GM06990 (cell line): ENCODE measurements around the gene PRX.

Experiments used
- DNase-seq: peaks from one replicate; pipeline ENCODE4 v3.0.0-alpha.2; 2011; ENCODE audit not compliant: insufficient read length; ENCODE audit errors: extremely low read depth
- H3K27me3 ChIP-seq: replicated peaks from 2 replicates; pipeline ENCODE4 v1.6.0; 2011; ENCODE audit warnings: low read length; ENCODE audit not compliant: control insufficient read depth, insufficient read depth
- H3K36me3 ChIP-seq: 2 replicates; pipeline ENCODE4 v1.5.1; 2011; ENCODE audit warnings: low read length; ENCODE audit not compliant: control insufficient read depth, insufficient read depth
- H3K4me3 ChIP-seq: replicated peaks from 2 replicates; pipeline ENCODE4 v1.5.1; 2011; ENCODE audit warnings: low read depth, mild to moderate bottlenecking, control low read depth, low read length
- TF ChIP-seq, protein P1 (sequence below): IDR thresholded peaks from 2 replicates; pipeline ENCODE4 v1.5.1; 2011; ENCODE audit warnings: low read length, control low read depth, mild to moderate bottlenecking, inconsistent platforms; ENCODE audit not compliant: insufficient read depth, poor library complexity, severe bottlenecking

The PRX gene

DNA sequence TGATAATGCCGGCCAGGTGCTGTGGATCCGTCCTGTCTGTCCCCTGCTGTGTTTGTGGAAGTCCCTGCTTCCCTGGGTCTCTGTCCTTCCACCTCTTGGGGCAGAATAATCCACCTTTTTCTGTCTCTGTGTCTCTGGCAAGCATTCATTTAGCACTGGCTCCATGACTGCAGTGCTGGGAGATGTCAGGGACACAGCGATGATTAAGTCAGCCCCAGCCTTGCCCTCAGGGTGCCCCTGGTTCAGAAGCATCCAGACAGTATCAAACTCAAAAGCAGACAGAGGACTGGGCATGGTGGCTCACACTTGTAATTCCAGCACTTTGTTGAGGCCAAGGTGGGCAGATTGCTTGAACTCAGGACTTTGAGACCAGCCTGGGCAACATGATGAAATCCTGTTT lies 24.7 kb downstream of the PRX start:
- Histone ChIP-seq H3K36me3 (no peaks in the 10 kb centered on the region), H3K4me3 (no peak overlapping the region), H3K27me3 (no peaks in the 10 kb centered on the region)
- DNase-seq, result no peak
- TF ChIP-seq, protein P1, sequence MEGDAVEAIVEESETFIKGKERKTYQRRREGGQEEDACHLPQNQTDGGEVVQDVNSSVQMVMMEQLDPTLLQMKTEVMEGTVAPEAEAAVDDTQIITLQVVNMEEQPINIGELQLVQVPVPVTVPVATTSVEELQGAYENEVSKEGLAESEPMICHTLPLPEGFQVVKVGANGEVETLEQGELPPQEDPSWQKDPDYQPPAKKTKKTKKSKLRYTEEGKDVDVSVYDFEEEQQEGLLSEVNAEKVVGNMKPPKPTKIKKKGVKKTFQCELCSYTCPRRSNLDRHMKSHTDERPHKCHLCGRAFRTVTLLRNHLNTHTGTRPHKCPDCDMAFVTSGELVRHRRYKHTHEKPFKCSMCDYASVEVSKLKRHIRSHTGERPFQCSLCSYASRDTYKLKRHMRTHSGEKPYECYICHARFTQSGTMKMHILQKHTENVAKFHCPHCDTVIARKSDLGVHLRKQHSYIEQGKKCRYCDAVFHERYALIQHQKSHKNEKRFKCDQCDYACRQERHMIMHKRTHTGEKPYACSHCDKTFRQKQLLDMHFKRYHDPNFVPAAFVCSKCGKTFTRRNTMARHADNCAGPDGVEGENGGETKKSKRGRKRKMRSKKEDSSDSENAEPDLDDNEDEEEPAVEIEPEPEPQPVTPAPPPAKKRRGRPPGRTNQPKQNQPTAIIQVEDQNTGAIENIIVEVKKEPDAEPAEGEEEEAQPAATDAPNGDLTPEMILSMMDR, result no peak

DNA sequence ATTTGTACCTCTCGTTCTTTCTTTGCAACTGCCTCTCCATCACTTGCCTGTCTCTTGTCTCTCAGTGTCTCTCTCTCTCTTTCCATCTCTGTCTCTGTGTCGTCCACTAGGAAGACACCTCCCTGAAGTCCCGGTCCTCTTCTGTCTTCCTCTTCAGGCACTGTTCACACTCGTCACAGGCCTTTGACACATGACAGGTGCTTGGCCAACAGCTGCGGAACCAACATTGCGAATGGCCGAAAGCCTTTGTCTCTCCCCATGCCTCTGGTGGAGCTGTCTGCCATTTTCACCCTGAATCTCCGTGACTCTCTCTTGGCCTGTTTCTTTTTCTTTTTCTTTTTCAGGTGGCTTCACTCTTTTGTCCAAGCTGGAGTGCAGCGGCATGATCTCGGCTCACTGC lies 26.0 kb downstream of the PRX start:
- H3K27me3 ChIP-seq, result no peaks in the 10 kb centered on the region
- TF ChIP-seq, protein P1, result no peak
- DNase-seq, result no peak
- no peaks in the 10 kb centered on the region for H3K36me3 ChIP-seq
- H3K4me3 ChIP-seq, result no peak overlapping the region

DNA sequence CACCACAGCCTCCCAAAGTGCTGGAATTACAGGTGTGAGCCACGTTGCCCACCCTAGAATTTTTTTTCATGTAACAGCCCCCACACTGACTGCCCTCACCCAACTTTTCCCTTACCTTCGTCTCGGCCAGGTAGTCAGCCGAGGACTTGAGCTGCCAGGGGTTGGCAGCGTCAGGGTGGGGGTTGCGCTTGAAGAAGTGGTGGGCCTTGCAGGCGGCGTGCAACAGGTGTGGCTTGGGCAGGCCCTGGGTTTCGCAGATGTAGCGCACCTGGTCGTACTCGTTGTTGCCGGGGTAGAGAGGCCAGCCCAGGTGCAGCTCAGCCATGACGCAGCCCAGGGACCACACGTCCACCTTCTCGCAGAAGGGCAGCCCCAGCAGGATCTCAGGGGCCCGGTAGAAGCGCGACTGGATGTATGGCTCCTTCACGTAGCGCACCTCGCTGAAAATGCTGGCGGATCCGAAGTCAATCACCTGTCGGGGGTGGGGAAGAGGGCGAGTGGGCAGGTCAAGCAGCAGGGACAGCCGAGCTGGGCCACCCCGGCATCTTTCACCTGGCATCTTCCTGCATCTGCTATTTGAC lies 29.4 kb downstream of the PRX start:
- no peaks in the 10 kb centered on the region for H3K27me3 ChIP-seq
- TF ChIP-seq, protein P1, result no peak
- H3K4me3 ChIP-seq, result no peak overlapping the region
- peaks cover 2% of the 10 kb centered on the region for H3K36me3 ChIP-seq
- no peak for DNase-seq

DNA sequence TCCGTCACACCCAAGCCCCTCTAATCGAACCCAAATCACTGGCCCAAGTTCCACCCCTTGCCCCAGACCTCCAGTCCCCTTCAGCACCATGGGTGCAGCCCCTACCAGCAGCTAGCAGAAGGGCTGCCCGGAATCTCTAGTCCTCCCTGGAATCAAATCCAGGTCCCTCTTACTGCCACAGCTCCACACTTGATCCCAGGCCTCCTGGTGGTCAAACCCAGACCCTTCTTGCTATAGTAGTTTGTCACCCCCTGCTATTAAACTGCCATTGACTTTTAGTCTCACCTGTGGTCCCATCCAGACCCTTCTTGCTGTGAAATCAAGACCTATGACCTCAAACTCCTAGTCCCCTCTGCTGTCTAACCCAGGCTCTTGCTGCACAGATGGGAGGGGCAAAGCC lies 31.9 kb downstream of the PRX start:
- TF ChIP-seq, protein P1, result no peak
- no peaks in the 10 kb centered on the region for H3K27me3 ChIP-seq
- no peak for DNase-seq
- H3K36me3 ChIP-seq, result peaks cover 9% of the 10 kb centered on the region
- no peak overlapping the region for H3K4me3 ChIP-seq

DNA sequence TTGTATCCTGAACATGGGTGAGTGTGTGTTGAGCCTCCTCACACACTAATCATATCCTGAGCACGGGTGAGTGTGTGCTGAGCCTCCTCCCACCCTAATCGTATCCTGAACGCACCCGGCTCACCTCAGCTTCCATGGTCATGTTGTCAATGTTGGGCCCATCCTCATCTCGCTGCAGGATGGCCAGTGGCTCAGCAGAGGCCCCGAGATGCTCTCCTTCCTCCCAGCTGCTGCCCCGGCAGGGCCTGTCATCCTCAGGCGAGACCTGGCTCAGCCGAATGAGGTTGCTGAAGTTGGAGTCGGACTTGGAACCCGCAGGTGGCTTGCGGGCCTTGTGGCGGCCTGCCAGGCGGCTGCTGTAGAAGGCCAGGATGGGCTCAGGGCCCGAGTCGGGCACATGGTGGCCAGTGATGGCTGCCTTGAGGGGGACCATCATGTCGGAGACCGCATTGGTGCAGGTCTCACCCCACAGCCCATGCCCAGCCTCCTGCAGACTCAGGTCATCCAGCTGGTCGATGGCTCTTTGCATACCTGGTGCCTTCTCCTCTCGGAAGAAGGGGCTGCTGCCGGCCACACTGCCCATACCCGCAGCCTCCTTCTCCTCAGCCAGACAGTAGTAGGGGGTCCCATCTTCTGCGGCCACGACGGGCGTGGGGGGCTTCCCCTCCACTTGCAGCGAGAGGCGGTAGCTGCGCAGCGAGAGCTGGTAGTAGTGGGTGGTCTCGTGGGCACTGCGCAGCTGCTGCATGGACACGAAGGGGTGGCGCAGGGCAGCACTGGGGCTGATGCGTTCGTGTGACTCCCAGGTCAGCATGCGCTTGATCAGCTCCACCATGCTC lies 32.8 kb downstream of the PRX start:
- Histone ChIP-seq H3K27me3 (no peaks in the 10 kb centered on the region), H3K4me3 (no peak overlapping the region), H3K36me3 (peaks cover 9% of the 10 kb centered on the region)
- TF ChIP-seq, protein P1, result no peak
- no peak for DNase-seq
